ENCODE measurements around the gene KLF13.

GRCh38 chr15:31358957-31359701 lies 32.5 kb downstream of the KLF13 start:
- TF ChIP-seq CTCF (conservative IDR thresholded peaks at IDR 0.05) (no peak), ZFX (IDR thresholded peaks at IDR 0.05) (no peak)
